SK-N-SH (cell line): Measurements from ENCODE around the gene PRPH. TPM values are rescaled to one million over a fixed set of nuclear protein-coding genes. Genes with fewer than 3 reads are reported as not detected.
A peak's percentile ranks its signal among the peaks of the same experiment; 100 is the strongest.

Source experiments
- CTCF ChIA-PET: fragments of 300-600, 350-600 bp; formaldehyde crosslinking; extraction: SDS; loops from one replicate; lab custom pipeline; 2021; lab: Yijun Ruan, JAX
- POLR2A ChIA-PET: fragments of 350-600 bp; sonication (Branson Sonifier 250); formaldehyde crosslinking; extraction: SDS; loops from one replicate; lab custom pipeline; 2020; ENCODE audit warnings: antibody characterized with exemption, inconsistent platforms; lab: Yijun Ruan, JAX
- DNase-seq: peaks from one replicate; pipeline ENCODE4 v3.0.0; 2012
- H2AFZ ChIP-seq: fragments of 200-600 bp; sonication (generic); 2 replicates; pipeline ENCODE4 v1.8.1; 2016; ENCODE audit warnings: antibody characterized with exemption, mild to moderate bottlenecking, low read depth
- H3F3A ChIP-seq: fragments of 200-600 bp; sonication (generic); replicated peaks from 2 replicates; pipeline ENCODE3; 2016; ENCODE audit warnings: antibody characterized with exemption, mild to moderate bottlenecking; ENCODE audit not compliant: insufficient read depth
- H3K27ac ChIP-seq, 2 experiments: fragments of 200-500 bp in 1 of 2; fragments of 200-600 bp in 1 of 2; sonication (Bioruptor generic) in 1 of 2; sonication (generic), shearing (Covaris generic) in 1 of 2; 2 replicates each; pipeline versions ENCODE4 v1.5.1 to v1.6.1; 2014 to 2016; ENCODE audit warnings: low read depth in 2 of 2, inconsistent platforms in 1 of 2, low read length in 1 of 2, mild to moderate bottlenecking in 1 of 2, mixed read lengths in 1 of 2
- H3K27me3 ChIP-seq: fragments of 200-600 bp; sonication (generic), shearing (Covaris generic); 2 replicates; pipeline ENCODE4 v1.6.1; 2016; ENCODE audit warnings: mixed run types; ENCODE audit not compliant: insufficient read depth
- H3K36me3 ChIP-seq, 2 experiments: fragments of 200-500 bp in 1 of 2; fragments of 200-600 bp in 1 of 2; sonication (Bioruptor generic) in 1 of 2; sonication (generic) in 1 of 2; replicated peaks in 1 of 2; 2 replicates each; pipeline versions ENCODE3 to v1.5.1; 2014 to 2016; ENCODE audit warnings: low read length in 1 of 2, mild to moderate bottlenecking in 1 of 2; ENCODE audit not compliant: insufficient read depth in 2 of 2, control insufficient read depth in 1 of 2
- H3K4me1 ChIP-seq, 2 experiments: fragments of 200-500 bp in 1 of 2; fragments of 200-600 bp in 1 of 2; sonication (Bioruptor generic) in 1 of 2; sonication (generic), shearing (Covaris generic) in 1 of 2; 2 replicates each; pipeline versions ENCODE4 v1.5.1 to v1.6.1; 2014 to 2016; ENCODE audit warnings: low read depth in 1 of 2, low read length in 1 of 2, mixed run types in 1 of 2; ENCODE audit not compliant: insufficient read depth in 2 of 2, control insufficient read depth in 1 of 2
- H3K4me2 ChIP-seq: fragments of 200-600 bp; sonication (generic), shearing (Covaris generic); 2 replicates; pipeline ENCODE4 v1.6.1; 2017; ENCODE audit warnings: mixed run types
- H3K4me3 ChIP-seq, 2 experiments: fragments of 200-500 bp in 1 of 2; fragments of 200-600 bp in 1 of 2; sonication (Bioruptor generic) in 1 of 2; sonication (generic), shearing (Covaris generic) in 1 of 2; 2 replicates each; pipeline versions ENCODE4 v1.5.1 to v1.8.1; 2014 to 2016; ENCODE audit warnings: low read depth in 2 of 2, inconsistent platforms in 1 of 2, low read length in 1 of 2, mild to moderate bottlenecking in 1 of 2, mixed read lengths in 1 of 2, moderate library complexity in 1 of 2
- H3K79me2 ChIP-seq: fragments of 200-600 bp; sonication (generic); 2 replicates; pipeline ENCODE4 v1.8.1; 2017; ENCODE audit warnings: mild to moderate bottlenecking; ENCODE audit not compliant: insufficient read depth
- H3K9ac ChIP-seq: fragments of 200-600 bp; sonication (generic); 2 replicates; pipeline ENCODE4 v1.6.1; 2017; ENCODE audit warnings: mixed run types
- H3K9me2 ChIP-seq: fragments of 200-600 bp; sonication (generic); 2 replicates; pipeline ENCODE4 v1.6.1; 2017; ENCODE audit warnings: mixed run types
- H3K9me3 ChIP-seq: fragments of 200-600 bp; sonication (generic); 2 replicates; pipeline ENCODE4 v1.6.1; 2017; ENCODE audit warnings: mixed run types, mild to moderate bottlenecking, moderate library complexity
- H4K20me1 ChIP-seq: fragments of 200-600 bp; sonication (generic); 2 replicates; pipeline ENCODE4 v1.6.1; 2017; ENCODE audit warnings: mild to moderate bottlenecking, mixed run types; ENCODE audit not compliant: insufficient read depth
- CHD2 ChIP-seq: fragments of 150-350 bp; IDR thresholded peaks from 2 replicates; pipeline ENCODE4 v1.6.1; 2018; ENCODE audit warnings: low read length; ENCODE audit not compliant: partially characterized antibody
- FOSL2 ChIP-seq: IDR thresholded peaks from 2 replicates; pipeline ENCODE4 v1.4.0; 2012; ENCODE audit warnings: low read depth, mild to moderate bottlenecking, moderate library complexity, borderline replicate concordance
- JUND ChIP-seq: IDR thresholded peaks from 2 replicates; pipeline ENCODE4 v1.4.0; 2012
- RAD21 ChIP-seq: IDR thresholded peaks from 2 replicates; pipeline ENCODE4 v1.6.1; 2012; ENCODE audit warnings: mild to moderate bottlenecking, low read length
- RCOR1 ChIP-seq: fragments of 150-350 bp; IDR thresholded peaks from 2 replicates; pipeline ENCODE4 v1.6.1; 2017; ENCODE audit warnings: antibody characterized with exemption, low read length
- SIN3A ChIP-seq: IDR thresholded peaks from 2 replicates; pipeline ENCODE4 v1.6.1; 2012; ENCODE audit warnings: low read depth, mild to moderate bottlenecking, low read length, moderate library complexity, borderline replicate concordance
- SMC3 ChIP-seq: IDR thresholded peaks from 2 replicates; pipeline ENCODE4 v1.6.1; 2012; ENCODE audit warnings: low read depth, low read length, improper control_type of control experiment
- TAF1 ChIP-seq: IDR thresholded peaks from 2 replicates; pipeline ENCODE4 v1.6.1; 2012; ENCODE audit warnings: low read depth, mild to moderate bottlenecking, low read length, moderate library complexity, borderline replicate concordance
- TEAD4 ChIP-seq: IDR thresholded peaks from 2 replicates; pipeline ENCODE4 v1.4.0; 2012; ENCODE audit warnings: mild to moderate bottlenecking, borderline replicate concordance; ENCODE audit not compliant: insufficient read depth
- WGBS: methylation state at CpG from one replicate; pipeline ENCODE4 v1.1.6; 2017; ENCODE audit warnings: low lambda C conversion rate; 5-methylcytosine and 5-hydroxymethylcytosine counted together
- polyA plus RNA-seq, 3 experiments: library from polyadenylated mRNA; depleted of rRNA; stranded (reverse); fragments of >200 nt; gene quantifications; 2 replicates each; pipeline ENCODE4 v1.2.3, GENCODE V29; 2012
- TF ChIP-seq, protein P1 (sequence below): IDR thresholded peaks from 2 replicates; pipeline ENCODE4 v1.4.0; 2012; ENCODE audit warnings: low read depth, borderline replicate concordance
- TF ChIP-seq, protein P2 (sequence below): IDR thresholded peaks from 2 replicates; pipeline ENCODE4; 2012

PRPH gene
- polyA plus RNA-seq, 1 of the 3 experiments (the other 2 are of a cell fraction): 1.9 TPM

DNA sequence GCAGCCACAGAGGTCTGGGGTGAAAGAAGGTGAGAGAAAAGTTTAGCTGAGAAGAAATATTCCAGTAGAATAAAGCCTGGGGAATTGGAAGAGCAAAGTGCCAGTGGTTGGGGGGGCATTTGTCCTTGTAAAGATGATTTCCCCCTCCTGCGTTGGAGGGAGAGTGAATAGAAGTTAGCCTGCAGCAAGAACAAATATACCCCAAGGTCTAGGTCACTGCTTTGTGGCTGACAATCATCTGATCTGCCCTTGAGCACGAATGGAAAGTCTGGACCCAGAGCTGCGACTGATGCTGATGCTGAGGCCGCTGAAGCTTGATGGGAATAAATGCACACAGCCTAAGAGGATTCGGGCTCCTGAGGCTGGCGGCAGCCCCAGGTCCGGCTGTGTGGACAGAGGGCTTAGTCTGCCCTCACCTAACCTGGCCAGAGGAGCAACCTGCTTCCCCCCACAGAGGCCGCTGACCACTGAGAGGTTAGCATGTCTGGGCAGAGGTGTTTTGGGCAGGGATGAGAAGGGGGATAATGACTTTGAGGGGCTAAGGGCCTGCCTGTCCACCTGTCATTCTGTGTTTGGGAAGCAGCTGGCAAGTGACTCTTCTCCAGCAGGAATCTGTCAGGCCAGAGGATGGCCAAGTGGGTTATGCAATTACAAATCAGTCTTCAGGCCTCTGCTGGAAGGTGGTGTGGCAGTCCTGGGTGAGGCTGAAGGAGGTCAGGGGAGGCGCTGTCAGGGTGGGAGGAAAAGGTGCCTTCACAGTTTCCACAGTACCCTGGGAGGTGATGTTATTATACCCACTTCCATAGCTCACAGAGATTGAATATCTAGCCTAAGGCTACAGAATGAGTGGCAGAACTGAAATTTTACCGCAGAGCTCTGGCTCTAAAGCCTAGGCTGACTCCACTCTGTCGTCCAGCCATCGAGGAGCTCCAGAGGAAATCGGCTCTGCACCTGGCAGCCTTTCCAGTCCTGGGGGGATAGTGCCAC lies 18.4 kb upstream of the PRPH start:
- no peaks in the 10 kb centered on the region for H4K20me1 ChIP-seq
- no peaks in the 10 kb centered on the region for H3K9me3 ChIP-seq
- H3F3A ChIP-seq: no peaks in the 10 kb centered on the region
- H3K9me2 ChIP-seq: no peaks in the 10 kb centered on the region
- no peak overlapping the region for H3K27ac ChIP-seq
- ChIA-PET POLR2A (interaction anchor here (0.9 to 1.0 kb wide), 2 partner anchors 90 to 146 kb away, joined by 3 to 4 read pairs; partner anchors contain the start of gene TUBA1B), CTCF (interaction anchor here (0.6 to 3.7 kb wide), 12 partner anchors 10 to 213 kb away, joined by 3 to 22 read pairs (median 4); partner anchors contain the start of genes C1QL4, DHH and DNAJC22)
- no peak overlapping the region for H3K9ac ChIP-seq
- no peak overlapping the region for H3K4me2 ChIP-seq
- 66% methylated on average over 7 of the region's 13 CpGs for WGBS
- H3K79me2 ChIP-seq: no peaks in the 10 kb centered on the region
- no peaks in the 10 kb centered on the region for H3K36me3 ChIP-seq
- DNase-seq: peak; percentile 25
- H3K27me3 ChIP-seq: no peaks in the 10 kb centered on the region
- peaks cover 0 to 16% of the 10 kb centered on the region in 2 experiments; a peak in 1 of 4 replicates for H3K4me1 ChIP-seq
- no peak overlapping the region for H2AFZ ChIP-seq
- H3K4me3 ChIP-seq: no peak overlapping the region
- no peak for TF ChIP-seq RAD21
- no peak for TF ChIP-seq TAF1
- no peak for TF ChIP-seq TEAD4
- no peak for TF ChIP-seq FOSL2
- no peak for TF ChIP-seq JUND
- TF ChIP-seq SIN3A: no peak
- no peak for TF ChIP-seq SMC3
- TF ChIP-seq CHD2: no peak
- TF ChIP-seq, all 33 proteins: peak for 0

DNA sequence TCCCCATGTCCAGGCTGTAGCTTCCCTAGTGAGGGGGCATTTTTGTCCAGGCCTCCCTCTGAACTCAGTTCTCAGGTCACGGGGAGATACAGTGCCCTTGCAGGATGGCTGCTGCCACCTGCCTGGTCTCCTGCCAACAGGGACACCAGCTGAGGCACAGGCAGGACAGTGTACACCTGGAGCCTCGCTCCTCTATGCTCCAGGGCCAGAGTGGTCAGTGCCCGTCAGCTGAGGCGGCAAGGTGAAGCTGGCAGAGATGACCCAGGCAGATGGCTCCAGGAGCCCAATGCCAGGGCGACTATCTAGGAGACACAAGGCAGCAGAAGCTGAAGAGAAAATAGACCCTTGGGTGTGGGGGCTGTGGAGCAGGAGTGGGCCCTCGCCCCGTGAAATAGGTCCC lies 17.5 kb upstream of the PRPH start:
- Histone ChIP-seq H3K36me3 (no peaks in the 10 kb centered on the region), H3K27me3 (no peaks in the 10 kb centered on the region), H2AFZ (no peak overlapping the region), H3K9me3 (no peaks in the 10 kb centered on the region), H3K9me2 (no peaks in the 10 kb centered on the region), H3K4me1 (peaks cover 0 to 16% of the 10 kb centered on the region in 2 experiments; a peak in 1 of 4 replicates), H3K27ac (no peak overlapping the region), H3K4me3 (no peak overlapping the region), H4K20me1 (no peaks in the 10 kb centered on the region), H3K79me2 (no peaks in the 10 kb centered on the region), H3K9ac (no peak overlapping the region), H3F3A (no peaks in the 10 kb centered on the region), H3K4me2 (no peak overlapping the region)
- ChIA-PET POLR2A (interaction anchor here (1.0 kb wide), 1 partner anchor 146 kb away, joined by 4 read pairs; the partner anchor contains the start of gene TUBA1B), CTCF (interaction anchor here (1.1 to 3.7 kb wide), 9 partner anchors 9 to 214 kb away, joined by 3 to 22 read pairs (median 5); partner anchors contain the start of genes C1QL4 and DNAJC22)
- WGBS: 93% methylated on average over 2 of the region's 7 CpGs
- DNase-seq: no peak
- TF ChIP-seq, protein P1, sequence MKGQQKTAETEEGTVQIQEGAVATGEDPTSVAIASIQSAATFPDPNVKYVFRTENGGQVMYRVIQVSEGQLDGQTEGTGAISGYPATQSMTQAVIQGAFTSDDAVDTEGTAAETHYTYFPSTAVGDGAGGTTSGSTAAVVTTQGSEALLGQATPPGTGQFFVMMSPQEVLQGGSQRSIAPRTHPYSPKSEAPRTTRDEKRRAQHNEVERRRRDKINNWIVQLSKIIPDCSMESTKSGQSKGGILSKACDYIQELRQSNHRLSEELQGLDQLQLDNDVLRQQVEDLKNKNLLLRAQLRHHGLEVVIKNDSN: no peak
- TF ChIP-seq, protein P2, sequence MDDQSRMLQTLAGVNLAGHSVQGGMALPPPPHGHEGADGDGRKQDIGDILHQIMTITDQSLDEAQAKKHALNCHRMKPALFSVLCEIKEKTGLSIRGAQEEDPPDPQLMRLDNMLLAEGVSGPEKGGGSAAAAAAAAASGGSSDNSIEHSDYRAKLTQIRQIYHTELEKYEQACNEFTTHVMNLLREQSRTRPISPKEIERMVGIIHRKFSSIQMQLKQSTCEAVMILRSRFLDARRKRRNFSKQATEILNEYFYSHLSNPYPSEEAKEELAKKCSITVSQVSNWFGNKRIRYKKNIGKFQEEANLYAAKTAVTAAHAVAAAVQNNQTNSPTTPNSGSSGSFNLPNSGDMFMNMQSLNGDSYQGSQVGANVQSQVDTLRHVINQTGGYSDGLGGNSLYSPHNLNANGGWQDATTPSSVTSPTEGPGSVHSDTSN: no peak
- TF ChIP-seq CHD2 (no peak), SMC3 (no peak), RCOR1 (no peak), FOSL2 (no peak), JUND (no peak)
